Transverse colon (tissue), 4 donors: ENCODE measurements around the gene STK24. TPM values are rescaled to one million over a fixed set of nuclear protein-coding genes. Genes with fewer than 3 reads are reported as not detected.
A peak's percentile ranks its signal among the peaks of the same experiment; 100 is the strongest.

Experiments used
- DNase-seq: peaks from one replicate; pipeline ENCODE4 v3.0.0-alpha.2; 2019
- H3K27ac ChIP-seq, 4 donors: fragments of 200-600 bp; sonication (generic); 2 replicates each; pipeline ENCODE4 v1.5.1; 2016 to 2018; ENCODE audit warnings: inconsistent platforms in 4 of 4
- H3K27me3 ChIP-seq: fragments of 200-600 bp; sonication (generic); 2 replicates; pipeline ENCODE4 v1.5.1; 2017; ENCODE audit warnings: inconsistent platforms
- H3K36me3 ChIP-seq, 4 donors: fragments of 200-600 bp; sonication (generic); 2 replicates each; pipeline ENCODE4 v1.5.1; 2017 to 2019; ENCODE audit warnings: inconsistent platforms in 4 of 4
- H3K4me1 ChIP-seq, 4 donors: fragments of 200-600 bp; sonication (generic); 2 replicates each; pipeline ENCODE4 v1.5.1; 2017 to 2020; ENCODE audit warnings: inconsistent platforms in 4 of 4
- H3K4me3 ChIP-seq, 4 donors: fragments of 200-600 bp; sonication (generic); 1 replicate in 1 of 4; 2 replicates in 3 of 4; pipeline versions ENCODE4 v1.5.1 to v1.6.1; 2017 to 2019; ENCODE audit warnings: inconsistent platforms in 4 of 4
- H3K9me3 ChIP-seq, 2 donors: fragments of 200-600 bp; sonication (generic); 2 replicates each; pipeline ENCODE4 v1.5.1; 2017 to 2019; ENCODE audit warnings: inconsistent platforms in 2 of 2
- EP300 ChIP-seq: sonication (generic); formaldehyde crosslinking; IDR thresholded peaks from one replicate; pipeline ENCODE4 v1.6.1; 2017; ENCODE audit warnings: antibody characterized with exemption, low read depth
- POLR2A ChIP-seq: fragments of 450-650 bp; IDR thresholded peaks from one replicate; pipeline ENCODE4 v1.6.1; 2016; ENCODE audit warnings: antibody characterized with exemption, mild to moderate bottlenecking, moderate library complexity
- POLR2AphosphoS5 ChIP-seq, 3 donors: sonication (generic); formaldehyde crosslinking; IDR thresholded peaks; one replicate each; pipeline ENCODE4 v1.6.1; 2016; ENCODE audit warnings: antibody characterized with exemption in 3 of 3
- WGBS, 2 donors: methylation state at CpG; one replicate each; pipeline ENCODE4 v1.1.5; 2018; ENCODE audit warnings: low coverage in 1 of 2; 5-methylcytosine and 5-hydroxymethylcytosine counted together
- in situ Hi-C, 4 donors: fragments of 200-750 bp; cut with MboI; loops; one replicate each; pipeline versions ENCODE4 v1.15.0 to v1.15.1; 2017; ENCODE audit warnings: low sequenced_read_pairs in 3 of 4, low pct_ligation_motif_present in 1 of 4, low pct_unique_long_range_greater_than_20kb in 1 of 4
- intact Hi-C: fragments of 100-400 bp; cut with DNase I; formaldehyde crosslinking; loops from one replicate; pipeline ENCODE4 v1.15.1; 2023; ENCODE audit warnings: low total_unique reads
- total RNA-seq, 4 donors: library from RNA; depleted of rRNA; stranded (reverse); fragments of >200 nt; gene quantifications; one replicate each; pipeline ENCODE4 v1.1.0, GENCODE V29; 2016
- TF ChIP-seq, protein P1 (sequence below), 5 experiments: fragments of 200-600 bp in 3 of 5; fragments of 450-650 bp in 2 of 5; sonication (generic) in 3 of 5; IDR thresholded peaks; 1 replicate in 2 of 5; 2 replicates in 3 of 5; pipeline ENCODE4 v1.5.1; 2016 to 2017; ENCODE audit warnings: antibody characterized with exemption in 5 of 5, inconsistent platforms in 3 of 5, mild to moderate bottlenecking in 2 of 5, moderate library complexity in 1 of 5

The STK24 gene
- total RNA-seq, 4 donors from 2014 or later, result 87.2 to 152 (median 131) TPM

DNA sequence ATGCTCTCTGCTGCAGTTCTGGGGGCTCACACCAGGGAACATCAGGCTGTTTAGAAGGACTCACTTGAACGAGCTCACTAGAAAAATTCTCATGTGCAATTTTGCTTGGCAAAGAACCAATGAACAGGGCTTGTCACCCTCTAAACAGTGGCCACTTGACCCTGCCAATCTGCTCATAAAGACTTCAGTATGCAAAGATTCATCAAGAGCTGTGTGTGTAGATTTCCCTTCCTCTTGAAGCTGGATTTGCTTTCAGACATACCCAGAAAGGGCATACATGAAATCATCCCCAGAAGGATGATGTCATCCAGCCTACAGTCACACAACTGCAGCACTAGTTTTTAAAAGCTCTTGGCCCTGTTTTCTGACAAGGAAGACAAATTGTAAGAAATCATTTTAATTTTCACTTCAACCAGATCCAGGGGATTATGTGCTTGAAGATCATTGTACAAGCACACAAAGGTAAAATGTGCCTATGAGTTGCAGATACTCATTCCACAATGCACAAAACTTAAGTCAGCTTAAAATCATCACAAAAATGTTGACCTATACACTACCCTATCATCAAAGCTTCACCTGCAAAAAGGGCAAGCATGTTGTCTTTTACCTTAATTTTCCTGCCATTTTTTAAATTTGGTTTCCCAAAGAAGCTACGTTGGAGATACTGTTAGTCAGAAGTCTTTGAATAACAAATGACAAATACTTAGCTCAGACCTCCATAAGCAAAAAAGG, 5.2 kb upstream of the STK24 start:
- Histone ChIP-seq H3K27ac (peak overlapping the region in 3 of 4 donors; percentile 23 to 52 (median 48)), H3K36me3 (no peaks in the 10 kb centered on the region), H3K4me3 (no peak overlapping the region), H3K4me1 (peaks cover 3 to 32% (median 24%) of the 10 kb centered on the region in 4 donors), H3K27me3 (no peaks in the 10 kb centered on the region), H3K9me3 (no peaks in the 10 kb centered on the region)
- in situ Hi-C loops, result loop anchor here in 1 of 4 donors (10.0 kb wide), 1 partner anchor 107 kb away; no protein-coding TSS in a partner anchor
- DNase-seq, result no peak
- intact Hi-C loops, result loop anchor here (1.0 kb wide), 1 partner anchor 136 kb away; no protein-coding TSS in a partner anchor
- 49 to 100% methylated on average over 1 to 2 of the region's 2 CpGs for WGBS, 2 donors
- TF ChIP-seq POLR2AphosphoS5 (IDR thresholded peaks at IDR 0.05) (peak in 1 of 3 donors; percentile 29), POLR2A (no peak)

GRCh38 chr13:98581381-98581780, 4.5 kb upstream of the STK24 start:
- Histone ChIP-seq H3K36me3 (no peaks in the 10 kb centered on the region), H3K27me3 (no peaks in the 10 kb centered on the region), H3K9me3 (no peaks in the 10 kb centered on the region), H3K4me3 (no peak overlapping the region), H3K27ac (peak overlapping the region in 3 of 4 donors; percentile 5 to 52 (median 48)), H3K4me1 (peaks cover 3 to 32% (median 24%) of the 10 kb centered on the region in 4 donors)
- no peak for DNase-seq
- intact Hi-C loops (loop anchor here (1.0 kb wide), 1 partner anchor 135 kb away; no protein-coding TSS in a partner anchor), in situ Hi-C loops (loop anchor here in 1 of 4 donors (10.0 kb wide), 1 partner anchor 107 kb away; no protein-coding TSS in a partner anchor)
- TF ChIP-seq EP300 (no peak), POLR2A (no peak), POLR2AphosphoS5 (IDR thresholded peaks at IDR 0.05) (no peak)
- TF ChIP-seq, protein P1, sequence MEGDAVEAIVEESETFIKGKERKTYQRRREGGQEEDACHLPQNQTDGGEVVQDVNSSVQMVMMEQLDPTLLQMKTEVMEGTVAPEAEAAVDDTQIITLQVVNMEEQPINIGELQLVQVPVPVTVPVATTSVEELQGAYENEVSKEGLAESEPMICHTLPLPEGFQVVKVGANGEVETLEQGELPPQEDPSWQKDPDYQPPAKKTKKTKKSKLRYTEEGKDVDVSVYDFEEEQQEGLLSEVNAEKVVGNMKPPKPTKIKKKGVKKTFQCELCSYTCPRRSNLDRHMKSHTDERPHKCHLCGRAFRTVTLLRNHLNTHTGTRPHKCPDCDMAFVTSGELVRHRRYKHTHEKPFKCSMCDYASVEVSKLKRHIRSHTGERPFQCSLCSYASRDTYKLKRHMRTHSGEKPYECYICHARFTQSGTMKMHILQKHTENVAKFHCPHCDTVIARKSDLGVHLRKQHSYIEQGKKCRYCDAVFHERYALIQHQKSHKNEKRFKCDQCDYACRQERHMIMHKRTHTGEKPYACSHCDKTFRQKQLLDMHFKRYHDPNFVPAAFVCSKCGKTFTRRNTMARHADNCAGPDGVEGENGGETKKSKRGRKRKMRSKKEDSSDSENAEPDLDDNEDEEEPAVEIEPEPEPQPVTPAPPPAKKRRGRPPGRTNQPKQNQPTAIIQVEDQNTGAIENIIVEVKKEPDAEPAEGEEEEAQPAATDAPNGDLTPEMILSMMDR (IDR thresholded peaks at IDR 0.05), result no peak
- WGBS, 2 donors, result 94 to 100% methylated on average over 2 of the region's 2 CpGs

GRCh38 chr13:98580420-98580819, 3.5 kb upstream of the STK24 start:
- in situ Hi-C loops, result loop anchor here in 1 of 4 donors (10.0 kb wide), 1 partner anchor 106 kb away; no protein-coding TSS in a partner anchor
- no peaks in the 10 kb centered on the region for H3K36me3 ChIP-seq
- no peak for DNase-seq
- intact Hi-C loops, result no loop called here
- WGBS, 2 donors, result 100% methylated on average over 2 of the region's 2 CpGs; no CpG with 5 or more reads in 1 of the 2 donors
- H3K4me3 ChIP-seq, result no peak overlapping the region
- H3K27me3 ChIP-seq, result no peaks in the 10 kb centered on the region
- no peak overlapping the region for H3K27ac ChIP-seq
- TF ChIP-seq, protein P1 (IDR thresholded peaks at IDR 0.05), result no peak
- no peak for TF ChIP-seq POLR2AphosphoS5 (IDR thresholded peaks at IDR 0.05)
- no peak for TF ChIP-seq EP300
- TF ChIP-seq POLR2A, result no peak
- no peaks in the 10 kb centered on the region for H3K9me3 ChIP-seq
- peaks cover 3 to 32% (median 25%) of the 10 kb centered on the region in 4 donors for H3K4me1 ChIP-seq

- 35 to 41% methylated on average over 9 to 13 of the region's 13 CpGs for WGBS, 2 donors
- TF ChIP-seq, protein P1 (IDR thresholded peaks at IDR 0.05), result no peak
- TF ChIP-seq POLR2AphosphoS5 (IDR thresholded peaks at IDR 0.05) (no peak), EP300 (no peak), POLR2A (no peak)
- in situ Hi-C loops, result loop anchor here in 1 of 4 donors (10.0 kb wide), 1 partner anchor 83 kb away; no protein-coding TSS in a partner anchor
- Histone ChIP-seq H3K36me3 (no peaks in the 10 kb centered on the region), H3K4me3 (peak overlapping the region; percentile 55 to 69 (median 62)), H3K27ac (peak overlapping the region; percentile 97 to 100 (median 99)), H3K27me3 (no peaks in the 10 kb centered on the region), H3K9me3 (no peaks in the 10 kb centered on the region), H3K4me1 (peaks cover 10 to 45% (median 38%) of the 10 kb centered on the region in 4 donors)
- intact Hi-C loops, result loop anchor here (5.0 kb wide), 1 partner anchor 81 kb away; no protein-coding TSS in a partner anchor
- DNase-seq, result no peak
These were observed 954 bp upstream of the STK24 start for GRCh38 chr13:98577836-98578285.
